Hepatocyte (in vitro differentiated cells): ENCODE results near the gene PLEK2. TPM values are rescaled to one million over a fixed set of nuclear protein-coding genes. Genes with fewer than 3 reads are reported as not detected.

Experiments
- DNase-seq: peaks from one replicate; pipeline ENCODE4 v3.0.0-alpha.2; 2016; ENCODE audit warnings: low spot score
- H2AFZ ChIP-seq: fragments of 200-600 bp; sonication (generic); 2 replicates; pipeline ENCODE4 v1.6.0; 2016; ENCODE audit warnings: antibody characterized with exemption, mild to moderate bottlenecking
- H3K27ac ChIP-seq: fragments of 200-600 bp; sonication (generic); 2 replicates; pipeline ENCODE4 v1.5.1; 2016; ENCODE audit warnings: mild to moderate bottlenecking
- H3K27me3 ChIP-seq: fragments of 200-600 bp; sonication (generic); 2 replicates; pipeline ENCODE4 v1.6.1; 2016
- H3K36me3 ChIP-seq: fragments of 200-600 bp; sonication (generic); replicated peaks from 2 replicates; pipeline ENCODE4 v1.5.1; 2016; ENCODE audit warnings: low read depth; ENCODE audit not compliant: insufficient read depth
- H3K4me1 ChIP-seq: fragments of 200-600 bp; sonication (generic); 2 replicates; pipeline ENCODE4 v1.5.1; 2016; ENCODE audit warnings: mild to moderate bottlenecking, moderate library complexity; ENCODE audit not compliant: insufficient read depth
- H3K4me2 ChIP-seq: fragments of 200-600 bp; sonication (generic); 2 replicates; pipeline ENCODE4 v1.6.0; 2016
- H3K4me3 ChIP-seq: fragments of 200-600 bp; sonication (generic); 2 replicates; pipeline ENCODE4 v1.5.1; 2016; ENCODE audit warnings: mild to moderate bottlenecking
- H3K79me2 ChIP-seq: fragments of 200-600 bp; sonication (generic); 2 replicates; pipeline ENCODE4 v1.6.0; 2017; ENCODE audit warnings: mild to moderate bottlenecking
- H3K9me2 ChIP-seq: fragments of 200-600 bp; sonication (generic); replicated peaks from 2 replicates; pipeline ENCODE4 v1.6.0; 2017; ENCODE audit warnings: mild to moderate bottlenecking; ENCODE audit not compliant: insufficient read depth
- H3K9me3 ChIP-seq: fragments of 200-600 bp; sonication (generic); 2 replicates; pipeline ENCODE4 v1.5.1; 2016; ENCODE audit warnings: low read depth, mild to moderate bottlenecking
- H4K20me1 ChIP-seq: fragments of 200-600 bp; sonication (generic); 2 replicates; pipeline ENCODE4 v1.6.0; 2016; ENCODE audit warnings: mild to moderate bottlenecking; ENCODE audit not compliant: insufficient read depth, poor library complexity, severe bottlenecking
- EZH2 ChIP-seq: fragments of 200-600 bp; sonication (generic); IDR thresholded peaks from 2 replicates; pipeline ENCODE4 v1.6.1; 2016; ENCODE audit warnings: antibody characterized with exemption, mild to moderate bottlenecking, borderline replicate concordance
- EZH2phosphoT487 ChIP-seq: fragments of 200-600 bp; sonication (generic); IDR thresholded peaks from one replicate; pipeline ENCODE4 v1.6.1; 2018; ENCODE audit warnings: antibody characterized with exemption, mild to moderate bottlenecking, low read depth, moderate library complexity; ENCODE audit not compliant: unreplicated experiment, severe bottlenecking
- WGBS: methylation state at CpG from one replicate; pipeline ENCODE4 v1.1.6; 2016; ENCODE audit warnings: low lambda C conversion rate; ENCODE audit errors: missing lambda C conversion rate; 5-methylcytosine and 5-hydroxymethylcytosine counted together
- polyA plus RNA-seq: library from polyadenylated mRNA; unstranded; fragments of >200 nt; fragmentation: Nextera tagmentation; extraction: Ambion mirVana; gene quantifications from 2 replicates; pipeline ENCODE4 v1.2.1, GENCODE V29; 2016
- total RNA-seq: library from RNA; depleted of rRNA; stranded (reverse); fragments of >200 nt; gene quantifications from 2 replicates; pipeline ENCODE4 v1.2.3, GENCODE V29; 2014
- TF ChIP-seq, protein P1 (sequence below): fragments of 200-600 bp; sonication (generic); IDR thresholded peaks from 2 replicates; pipeline ENCODE4 v1.5.1; 2016; ENCODE audit warnings: antibody characterized with exemption, mild to moderate bottlenecking; ENCODE audit not compliant: poor library complexity

Gene PLEK2
- total and polyA plus RNA-seq, 2 experiments from 2014 or later: 4.8 to 14.6 TPM

DNA sequence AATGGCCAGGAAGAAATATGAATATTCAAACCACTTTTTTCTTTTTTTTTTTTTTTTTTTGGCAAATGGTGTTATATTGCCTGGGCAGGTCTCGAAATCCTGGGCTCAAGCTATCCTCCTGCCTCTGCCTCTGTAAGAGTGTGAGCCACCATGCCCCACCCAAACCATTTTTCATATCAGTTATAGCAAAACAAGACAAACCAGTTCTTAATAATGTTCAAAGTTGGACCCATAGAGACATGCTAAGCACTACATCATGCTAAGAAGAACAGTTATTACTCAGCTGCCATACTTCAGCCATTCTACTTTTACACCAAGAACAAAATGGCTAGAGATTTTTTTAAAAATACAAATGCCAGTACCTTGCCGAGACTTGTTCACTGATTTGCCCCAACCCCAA, 26.3 kb downstream of the PLEK2 start:
- Histone ChIP-seq H3K27me3 (no peaks in the 10 kb centered on the region), H3K4me2 (no peak overlapping the region), H3K79me2 (no peaks in the 10 kb centered on the region), H3K27ac (no peak overlapping the region), H3K9me2 (no peaks in the 10 kb centered on the region), H3K36me3 (peaks cover 9% of the 10 kb centered on the region), H3K4me3 (no peak overlapping the region), H3K4me1 (no peaks in the 10 kb centered on the region), H2AFZ (no peak overlapping the region), H3K9me3 (no peaks in the 10 kb centered on the region), H4K20me1 (no peaks in the 10 kb centered on the region)
- TF ChIP-seq EZH2: no peak
- TF ChIP-seq, protein P1, sequence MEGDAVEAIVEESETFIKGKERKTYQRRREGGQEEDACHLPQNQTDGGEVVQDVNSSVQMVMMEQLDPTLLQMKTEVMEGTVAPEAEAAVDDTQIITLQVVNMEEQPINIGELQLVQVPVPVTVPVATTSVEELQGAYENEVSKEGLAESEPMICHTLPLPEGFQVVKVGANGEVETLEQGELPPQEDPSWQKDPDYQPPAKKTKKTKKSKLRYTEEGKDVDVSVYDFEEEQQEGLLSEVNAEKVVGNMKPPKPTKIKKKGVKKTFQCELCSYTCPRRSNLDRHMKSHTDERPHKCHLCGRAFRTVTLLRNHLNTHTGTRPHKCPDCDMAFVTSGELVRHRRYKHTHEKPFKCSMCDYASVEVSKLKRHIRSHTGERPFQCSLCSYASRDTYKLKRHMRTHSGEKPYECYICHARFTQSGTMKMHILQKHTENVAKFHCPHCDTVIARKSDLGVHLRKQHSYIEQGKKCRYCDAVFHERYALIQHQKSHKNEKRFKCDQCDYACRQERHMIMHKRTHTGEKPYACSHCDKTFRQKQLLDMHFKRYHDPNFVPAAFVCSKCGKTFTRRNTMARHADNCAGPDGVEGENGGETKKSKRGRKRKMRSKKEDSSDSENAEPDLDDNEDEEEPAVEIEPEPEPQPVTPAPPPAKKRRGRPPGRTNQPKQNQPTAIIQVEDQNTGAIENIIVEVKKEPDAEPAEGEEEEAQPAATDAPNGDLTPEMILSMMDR: no peak
- TF ChIP-seq EZH2phosphoT487: no peak
- no peak for DNase-seq
- 100% methylated on average over 2 of the region's 2 CpGs for WGBS

DNA sequence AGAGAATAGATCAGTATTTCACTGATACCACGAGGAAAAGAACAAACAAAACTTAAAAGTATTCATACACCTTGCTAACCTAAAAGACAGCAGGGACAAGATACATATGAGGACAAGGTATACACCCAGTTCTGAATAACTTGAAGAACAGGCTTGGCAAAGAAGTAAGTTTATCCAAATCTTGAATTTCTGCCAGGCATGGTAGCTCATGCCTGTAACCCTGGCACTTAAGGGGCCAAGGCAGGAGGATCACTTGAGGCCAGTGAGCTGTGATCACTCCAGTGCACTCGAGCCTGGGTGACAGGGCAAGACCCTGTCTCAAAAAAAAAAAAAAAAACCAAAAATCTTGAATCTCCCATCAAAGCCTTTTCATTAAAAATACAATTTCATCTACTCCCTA, 26.8 kb downstream of the PLEK2 start:
- H3K36me3 ChIP-seq: peaks cover 9% of the 10 kb centered on the region
- 92% methylated on average over 2 of the region's 2 CpGs for WGBS
- H2AFZ ChIP-seq: no peak overlapping the region
- no peak overlapping the region for H3K4me2 ChIP-seq
- no peaks in the 10 kb centered on the region for H3K79me2 ChIP-seq
- no peaks in the 10 kb centered on the region for H3K9me2 ChIP-seq
- no peaks in the 10 kb centered on the region for H3K27me3 ChIP-seq
- no peaks in the 10 kb centered on the region for H3K9me3 ChIP-seq
- TF ChIP-seq EZH2 (no peak), EZH2phosphoT487 (no peak)
- TF ChIP-seq, protein P1: no peak
- no peaks in the 10 kb centered on the region for H3K4me1 ChIP-seq
- no peak for DNase-seq
- H3K4me3 ChIP-seq: no peak overlapping the region
- H3K27ac ChIP-seq: no peak overlapping the region
- H4K20me1 ChIP-seq: no peaks in the 10 kb centered on the region

DNA sequence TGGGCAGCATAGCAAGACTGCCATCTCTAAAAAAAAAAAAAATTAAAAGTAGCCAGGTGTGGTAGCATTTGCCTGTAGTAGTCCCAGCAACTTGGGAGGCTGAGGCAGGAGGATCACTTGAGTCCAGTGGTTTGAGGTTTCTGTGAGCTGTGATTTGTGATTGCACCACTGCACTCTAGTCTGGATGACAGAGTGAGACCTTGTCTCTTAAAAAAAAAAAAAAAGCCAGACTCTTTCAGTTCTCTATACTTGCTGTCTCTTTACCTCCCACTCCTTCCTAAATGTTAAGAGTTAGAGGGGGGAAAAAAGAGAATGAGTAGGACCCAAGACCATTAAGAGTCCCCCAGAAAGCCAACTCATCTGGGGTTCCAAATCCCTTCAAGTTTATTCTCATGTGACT, 34.0 kb downstream of the PLEK2 start:
- TF ChIP-seq EZH2phosphoT487 (no peak), EZH2 (no peak)
- TF ChIP-seq, protein P1: no peak
- no peaks in the 10 kb centered on the region for H3K9me2 ChIP-seq
- peaks cover 6% of the 10 kb centered on the region for H3K36me3 ChIP-seq
- no peak for DNase-seq
- H3K4me2 ChIP-seq: no peak overlapping the region
- no peak overlapping the region for H3K4me3 ChIP-seq
- H3K4me1 ChIP-seq: no peaks in the 10 kb centered on the region
- no peaks in the 10 kb centered on the region for H3K9me3 ChIP-seq
- H4K20me1 ChIP-seq: no peaks in the 10 kb centered on the region
- H3K27me3 ChIP-seq: no peaks in the 10 kb centered on the region
- no peak overlapping the region for H2AFZ ChIP-seq
- H3K27ac ChIP-seq: no peak overlapping the region
- no peaks in the 10 kb centered on the region for H3K79me2 ChIP-seq

DNA sequence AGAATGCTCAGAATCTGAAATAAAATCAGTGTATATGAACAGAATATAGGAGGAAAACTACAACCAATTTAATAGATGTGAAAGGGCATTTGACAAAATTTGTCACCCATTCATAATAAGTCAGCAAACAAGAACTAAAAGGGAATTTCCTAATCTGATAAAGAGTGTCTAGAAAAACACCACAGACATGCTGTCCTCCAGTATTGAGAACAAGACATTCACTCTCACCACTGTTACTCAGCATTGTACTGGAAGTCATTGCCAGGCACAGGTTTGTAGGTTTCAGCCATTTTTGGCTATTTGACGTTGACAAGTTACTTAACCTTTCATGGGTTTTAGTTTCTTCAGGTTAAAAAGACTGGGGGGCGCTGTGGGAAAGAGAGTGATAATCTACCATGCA, 38.6 kb downstream of the PLEK2 start:
- no peaks in the 10 kb centered on the region for H3K36me3 ChIP-seq
- DNase-seq: no peak
- H3K9me3 ChIP-seq: no peaks in the 10 kb centered on the region
- H3K4me1 ChIP-seq: no peaks in the 10 kb centered on the region
- no peak overlapping the region for H3K4me2 ChIP-seq
- H3K27me3 ChIP-seq: no peaks in the 10 kb centered on the region
- no peak overlapping the region for H3K4me3 ChIP-seq
- no peaks in the 10 kb centered on the region for H3K9me2 ChIP-seq
- peaks cover 16% of the 10 kb centered on the region for H3K79me2 ChIP-seq
- H3K27ac ChIP-seq: no peak overlapping the region
- WGBS: 85% methylated on average over 2 of the region's 2 CpGs
- H4K20me1 ChIP-seq: no peaks in the 10 kb centered on the region
- H2AFZ ChIP-seq: no peak overlapping the region
- TF ChIP-seq EZH2: no peak
- TF ChIP-seq, protein P1: no peak
- no peak for TF ChIP-seq EZH2phosphoT487
